Omental fat pad (tissue), 4 donors: ENCODE results near the gene ZNF76. TPM values are rescaled to one million over a fixed set of nuclear protein-coding genes. Genes with fewer than 3 reads are reported as not detected.

Experiments used
- ATAC-seq: fragments of 150-250 bp; one replicate; pipeline ENCODE4 v1.9.1; 2016; ENCODE audit warnings: mild to moderate bottlenecking, moderate library complexity; ENCODE audit not compliant: low FRiP score
- DNase-seq: peaks from one replicate; pipeline ENCODE4 v3.0.0-alpha.2; 2019; ENCODE audit warnings: low spot score
- total RNA-seq, 4 donors: library from RNA; depleted of rRNA; stranded (reverse); fragments of >200 nt; gene quantifications; one replicate each; pipeline ENCODE4 v1.1.0, GENCODE V29; 2016
- TF ChIP-seq, protein P1 (sequence below), 3 donors: fragments of 450-650 bp; IDR thresholded peaks; one replicate each; pipeline ENCODE4 v1.5.1; 2016 to 2017; ENCODE audit warnings: antibody characterized with exemption in 3 of 3, mild to moderate bottlenecking in 3 of 3, moderate library complexity in 2 of 3

ZNF76 gene
- total RNA-seq, 4 donors from 2014 or later = 27.7 to 53.5 (median 33.6) TPM

DNA sequence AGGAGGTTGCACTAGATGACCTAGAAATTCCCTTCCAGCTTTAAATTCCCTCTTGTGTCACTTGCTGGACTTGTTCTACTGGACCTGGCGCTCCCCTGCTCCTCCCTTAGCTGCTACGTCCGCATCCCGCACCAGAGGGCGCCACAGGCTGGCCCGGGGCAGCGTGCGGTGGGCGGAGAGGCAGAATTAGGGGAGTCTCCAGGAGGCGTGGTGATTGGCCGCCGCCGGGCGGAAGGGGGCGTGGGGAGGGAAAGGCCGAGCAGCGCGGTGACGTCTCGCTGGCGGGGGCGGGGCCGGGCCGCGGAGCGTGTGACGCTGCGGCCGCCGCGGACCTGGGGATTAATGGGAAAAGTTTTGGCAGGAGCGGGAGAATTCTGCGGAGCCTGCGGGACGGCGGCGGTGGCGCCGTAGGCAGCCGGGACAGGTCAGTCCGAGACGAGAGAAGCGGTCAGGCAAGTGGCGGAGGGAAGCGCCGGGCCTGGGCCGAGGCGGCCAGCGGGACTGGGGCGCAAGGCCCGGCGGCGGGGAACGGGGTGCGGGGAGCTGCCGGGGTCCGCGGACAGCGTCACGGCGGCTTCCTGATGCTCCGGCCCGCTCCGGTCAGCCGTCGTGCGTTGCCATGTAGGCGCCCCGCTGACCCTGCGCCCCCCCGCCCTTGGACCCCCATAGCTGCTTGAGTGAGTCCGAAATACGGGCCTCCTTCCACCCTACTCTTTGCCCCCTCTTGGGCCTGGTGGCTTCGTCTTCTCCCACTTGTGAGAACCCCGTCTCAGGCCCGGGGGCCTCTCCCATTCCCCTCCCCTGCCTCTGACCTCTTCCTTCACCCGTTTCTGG is 82.9 kb downstream of the ZNF76 start, which contains the start of gene PPARD:
Gene PPARD, plus strand, starts transcription at position 301 of the 834 bp plus-strand sequence. CDS start 68,530 bp downstream, outside the sequence.
- peak; percentile 99 for ATAC-seq
- TF ChIP-seq, protein P1, sequence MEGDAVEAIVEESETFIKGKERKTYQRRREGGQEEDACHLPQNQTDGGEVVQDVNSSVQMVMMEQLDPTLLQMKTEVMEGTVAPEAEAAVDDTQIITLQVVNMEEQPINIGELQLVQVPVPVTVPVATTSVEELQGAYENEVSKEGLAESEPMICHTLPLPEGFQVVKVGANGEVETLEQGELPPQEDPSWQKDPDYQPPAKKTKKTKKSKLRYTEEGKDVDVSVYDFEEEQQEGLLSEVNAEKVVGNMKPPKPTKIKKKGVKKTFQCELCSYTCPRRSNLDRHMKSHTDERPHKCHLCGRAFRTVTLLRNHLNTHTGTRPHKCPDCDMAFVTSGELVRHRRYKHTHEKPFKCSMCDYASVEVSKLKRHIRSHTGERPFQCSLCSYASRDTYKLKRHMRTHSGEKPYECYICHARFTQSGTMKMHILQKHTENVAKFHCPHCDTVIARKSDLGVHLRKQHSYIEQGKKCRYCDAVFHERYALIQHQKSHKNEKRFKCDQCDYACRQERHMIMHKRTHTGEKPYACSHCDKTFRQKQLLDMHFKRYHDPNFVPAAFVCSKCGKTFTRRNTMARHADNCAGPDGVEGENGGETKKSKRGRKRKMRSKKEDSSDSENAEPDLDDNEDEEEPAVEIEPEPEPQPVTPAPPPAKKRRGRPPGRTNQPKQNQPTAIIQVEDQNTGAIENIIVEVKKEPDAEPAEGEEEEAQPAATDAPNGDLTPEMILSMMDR (IDR thresholded peaks at IDR 0.05) = peak in 2 of 3 donors; percentile 83 to 94

DNA sequence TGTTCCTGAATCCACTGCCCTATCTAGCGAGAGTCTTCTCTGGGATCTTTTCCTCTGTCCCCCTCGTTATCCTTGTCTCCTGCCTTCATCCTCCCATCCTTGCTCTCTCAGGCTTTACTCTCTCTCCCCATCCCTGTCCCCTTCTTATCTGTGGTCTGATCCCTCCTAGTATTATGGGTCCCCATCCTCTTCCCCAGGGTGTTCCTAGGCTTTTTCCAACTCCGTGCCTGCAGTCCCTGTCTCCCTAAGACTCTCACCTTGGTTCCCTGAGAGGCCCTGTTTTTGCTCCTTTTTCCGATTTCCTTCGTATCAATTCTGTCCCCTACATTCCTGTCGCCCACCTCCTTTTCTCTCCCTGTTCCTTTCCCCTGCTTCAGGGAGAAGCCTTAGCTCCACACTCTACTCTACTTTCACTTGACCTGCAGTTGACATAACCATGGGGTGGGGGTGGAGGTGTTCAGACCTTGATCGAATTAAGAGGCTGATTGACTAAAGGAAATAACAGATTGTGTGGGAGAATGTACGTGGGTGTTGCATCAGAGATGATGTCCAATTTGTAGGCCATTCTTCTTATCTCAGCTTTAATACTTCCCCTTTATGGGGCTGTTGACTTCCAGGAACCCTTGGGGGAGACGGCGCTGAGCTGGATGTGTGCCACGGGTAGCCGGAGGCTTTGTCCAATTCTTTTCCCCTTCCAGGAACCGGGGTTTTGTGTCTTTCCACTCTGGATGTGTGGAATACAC is 83.7 kb downstream of the ZNF76 start:
- TF ChIP-seq, protein P1 (IDR thresholded peaks at IDR 0.05) = no peak
- DNase-seq (no peak), ATAC-seq (peak; percentile 19)

More for the DNA sequence above, 82.9 kb downstream of the ZNF76 start, which contains the start of gene PPARD:
- peak; percentile 95 for DNase-seq

DNA sequence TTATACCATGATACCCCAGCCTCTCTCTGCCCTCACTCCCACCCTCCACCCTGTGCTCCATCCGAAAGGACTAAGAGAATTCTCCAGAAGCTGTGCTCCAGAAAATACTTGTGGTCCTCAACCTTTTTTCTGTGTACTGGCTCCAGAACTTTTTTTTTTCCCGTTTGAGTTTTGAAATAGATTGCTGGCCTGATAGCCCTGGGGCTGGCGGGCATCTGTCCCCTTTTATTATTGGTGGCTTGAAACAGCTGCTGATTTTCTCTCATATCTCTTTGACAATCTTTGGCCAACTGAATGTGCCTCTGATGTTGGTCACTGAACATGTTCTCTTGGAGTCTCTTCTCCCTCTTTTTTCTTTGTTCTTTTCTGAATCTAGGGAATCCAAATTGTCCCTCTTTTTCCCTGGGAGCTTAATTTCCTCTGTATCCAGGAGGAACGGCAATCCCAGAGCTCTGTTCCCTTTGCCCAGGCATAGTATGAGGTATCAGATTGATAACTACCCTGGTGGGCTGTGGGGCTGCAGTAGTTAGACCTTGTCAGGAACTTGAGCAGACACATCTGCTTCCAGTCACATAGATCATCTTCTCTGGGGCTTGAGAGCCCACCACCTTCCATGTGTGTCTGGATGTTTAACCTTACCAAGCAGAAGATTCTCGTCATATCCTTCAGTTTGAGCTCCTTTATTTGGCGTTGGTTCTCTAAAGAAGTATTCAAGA is 84.5 kb downstream of the ZNF76 start:
- ATAC-seq (no peak), DNase-seq (no peak)
- TF ChIP-seq, protein P1 (IDR thresholded peaks at IDR 0.05) = no peak

Other genes starting within 250 kb of the ZNF76 start
- not detected for gene TCP11, start 118.4 kb upstream of the ZNF76 start, total RNA-seq
- gene SCUBE3, start 45.8 kb upstream of the ZNF76 start, total RNA-seq = under 1 TPM; 0.06 to 0.47 (median 0.11) TPM
- gene DEF6, start 38.1 kb downstream of the ZNF76 start, total RNA-seq = 10 to 100 TPM in 2 of 4 donors, 1 to 10 TPM in 2; 6.6 to 17.4 (median 9.3) TPM
- gene PPARD, start 82.8 kb downstream of the ZNF76 start, total RNA-seq = 10 to 100 TPM in 3 of 4 donors, 1 to 10 TPM in 1; 6.4 to 37.6 (median 14.3) TPM
- 1 to 10 TPM; 1.9 to 9.6 (median 5.4) TPM for gene FANCE, start 192.6 kb downstream of the ZNF76 start, total RNA-seq
- gene RPL10A, start 208.7 kb downstream of the ZNF76 start, total RNA-seq = 1,000 to 10,000 TPM; 1,059 to 1,562 (median 1,256) TPM
- gene TEAD3, start 237.3 kb downstream of the ZNF76 start, total RNA-seq = 10 to 100 TPM in 3 of 4 donors, 1 to 10 TPM in 1; 8.2 to 16.0 (median 14.2) TPM